H4 (cell line): ENCODE measurements around the gene RRP36. TPM values are rescaled to one million over a fixed set of nuclear protein-coding genes. Genes with fewer than 3 reads are reported as not detected.

Experiments used
- DNase-seq: peaks from one replicate; pipeline ENCODE4 v3.0.0-alpha.2; 2015; ENCODE audit warnings: low spot score
- total RNA-seq: library from RNA; depleted of rRNA; stranded (reverse); fragments of >200 nt; shearing (Covaris generic); gene quantifications from 2 replicates; pipeline ENCODE4 v1.2.3, GENCODE V29; 2014; rRNA removed

Gene RRP36
- total RNA-seq, 1 experiment from 2014 or later = 204 TPM

DNA sequence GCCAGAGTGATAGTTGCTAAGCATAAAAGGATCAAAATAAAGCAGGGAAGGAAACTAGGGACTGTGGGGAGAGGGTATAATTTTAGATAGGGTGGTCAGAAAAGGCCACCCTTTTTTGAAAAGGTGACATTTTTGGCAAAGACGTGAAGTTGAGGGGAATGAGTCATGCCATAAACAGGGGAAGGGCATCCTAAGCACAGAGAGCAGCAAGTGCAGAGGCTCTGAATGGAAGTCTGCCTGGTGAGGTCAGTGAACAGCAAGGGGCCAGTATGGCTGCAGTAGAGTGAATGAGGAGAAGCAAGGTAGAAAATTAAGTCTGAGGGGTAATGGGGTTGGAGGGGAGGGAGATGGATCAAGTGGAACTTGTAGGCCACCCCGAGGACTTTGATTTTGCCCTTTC is 40.4 kb downstream of the RRP36 start:
- no peak for DNase-seq

DNA sequence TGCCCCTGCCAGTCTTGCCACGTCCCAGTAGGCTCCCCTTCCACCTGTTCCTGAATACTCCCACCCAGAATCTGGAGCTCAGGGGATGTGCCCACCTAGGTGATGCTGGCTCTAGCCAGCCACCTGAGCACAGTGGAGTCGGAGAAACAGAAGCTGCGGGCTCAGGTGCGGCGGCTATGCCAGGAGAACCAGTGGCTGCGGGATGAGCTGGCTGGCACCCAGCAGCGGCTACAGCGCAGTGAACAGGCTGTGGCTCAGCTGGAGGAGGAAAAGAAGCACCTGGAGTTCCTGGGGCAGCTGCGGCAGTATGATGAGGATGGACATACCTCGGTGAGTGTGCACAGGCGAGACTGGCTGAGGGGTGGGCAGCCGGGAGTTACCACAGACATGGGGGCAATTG is 41.4 kb downstream of the RRP36 start:
- DNase-seq = no peak

DNA sequence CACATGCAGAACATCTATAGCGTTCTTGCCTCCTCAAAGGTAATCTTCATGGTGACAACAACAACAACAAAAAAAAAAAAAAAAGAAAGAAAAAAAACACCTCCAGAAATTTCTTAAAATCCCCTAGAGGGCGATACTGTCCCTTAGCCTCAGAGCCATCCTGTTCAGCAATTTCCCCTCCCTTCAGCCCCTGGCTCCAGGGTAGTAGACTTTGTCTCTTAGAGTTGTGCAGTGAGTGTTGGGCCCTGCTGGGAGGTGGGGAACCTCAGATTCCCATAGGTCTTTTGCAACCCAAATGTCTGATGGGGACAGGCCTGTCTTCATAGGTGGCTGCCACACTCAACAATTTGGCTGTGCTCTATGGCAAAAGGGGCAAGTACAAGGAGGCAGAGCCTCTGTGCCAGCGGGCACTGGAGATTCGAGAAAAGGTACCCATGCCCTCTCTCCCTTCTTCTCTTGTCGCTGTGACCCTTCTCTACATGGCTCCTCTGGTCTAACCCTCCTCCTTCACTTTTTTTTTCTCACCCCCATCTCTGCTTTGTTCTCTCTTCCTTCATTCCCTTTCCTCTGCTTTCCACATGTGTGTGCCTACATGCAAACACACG is 48.7 kb downstream of the RRP36 start:
- peak; percentile 63 for DNase-seq

- DNase-seq = no peak
These were observed 53.6 kb downstream of the RRP36 start for GRCh38 chr6:43074847-43075669.

- DNase-seq = peak; percentile 47
These were observed 54.4 kb downstream of the RRP36 start, which contains the start of gene PTK7 for GRCh38 chr6:43075670-43076463. TSS of gene PTK7 (plus strand) at chr6:43076314. CDS start at chr6:43076489, 175 bp downstream.

GRCh38 chr6:43076464-43077332 is 55.3 kb downstream of the RRP36 start:
- peak; percentile 52 for DNase-seq

GRCh38 chr6:43077333-43077809 is 55.9 kb downstream of the RRP36 start:
- DNase-seq = no peak

- no peak for DNase-seq
These were observed 56.6 kb downstream of the RRP36 start for GRCh38 chr6:43077981-43078511.

DNA sequence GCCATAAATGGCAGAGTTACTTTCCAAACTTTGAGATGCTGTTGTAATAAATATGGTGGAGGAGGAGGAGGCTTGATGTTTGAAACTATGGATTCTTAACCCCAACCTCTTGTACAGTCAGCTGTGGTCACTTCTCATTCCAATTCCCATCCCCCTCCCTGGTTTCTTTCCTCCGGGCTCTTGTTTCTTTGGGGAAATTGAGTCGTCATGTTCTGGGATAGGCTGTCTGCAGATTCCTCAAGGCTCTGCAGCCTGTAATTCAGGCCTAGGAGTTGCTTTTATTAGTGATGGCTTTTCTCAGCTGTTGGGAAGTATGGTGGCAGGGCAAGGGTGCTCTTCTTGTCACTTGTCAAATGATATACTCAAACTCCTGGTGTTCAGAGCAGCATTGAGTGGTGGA is 57.3 kb downstream of the RRP36 start:
- no peak for DNase-seq

Other genes with a start within 250 kb of the RRP36 start
- 2.3 and 3.4 TPM in 2 replicates for gene BICRAL, start 239.6 kb upstream of the RRP36 start, total RNA-seq
- gene RPL7L1, start 142.0 kb upstream of the RRP36 start, total RNA-seq = 188 and 203 TPM in 2 replicates
- not detected in 2 replicates for gene PTCRA, start 105.6 kb upstream of the RRP36 start, total RNA-seq
- 34.0 and 50.6 TPM in 2 replicates for gene CNPY3, start 92.1 kb upstream of the RRP36 start, total RNA-seq
- not detected in 2 replicates for gene GNMT, start 60.9 kb upstream of the RRP36 start, total RNA-seq
- 39.2 and 45.8 TPM in 2 replicates for gene PEX6, start 42.4 kb upstream of the RRP36 start, total RNA-seq
- 61.1 and 70.8 TPM in 2 replicates for gene PPP2R5D, start 37.1 kb upstream of the RRP36 start, total RNA-seq
- 154 and 171 TPM in 2 replicates for gene MEA1, start 7.7 kb upstream of the RRP36 start, total RNA-seq
- 77.4 and 95.0 TPM in 2 replicates for gene KLHDC3, start 7.4 kb upstream of the RRP36 start, total RNA-seq
- 12.8 and 13.2 TPM in 2 replicates for gene CUL7, start 32.2 kb downstream of the RRP36 start, total RNA-seq
- 53.7 and 63.2 TPM in 2 replicates for gene MRPL2, start 37.8 kb downstream of the RRP36 start, total RNA-seq
- gene KLC4, start 38.0 kb downstream of the RRP36 start, total RNA-seq = 11.6 and 21.7 TPM in 2 replicates
- 46.0 and 57.7 TPM in 2 replicates for gene PTK7, start 54.7 kb downstream of the RRP36 start, total RNA-seq
- gene SRF, start 149.6 kb downstream of the RRP36 start, total RNA-seq = 11.0 and 12.8 TPM in 2 replicates
- gene CUL9, start 160.6 kb downstream of the RRP36 start, total RNA-seq = 18.2 and 18.5 TPM in 2 replicates
- 110 and 147 TPM in 2 replicates for gene DNPH1, start 207.9 kb downstream of the RRP36 start, total RNA-seq
- gene TTBK1, start 221.9 kb downstream of the RRP36 start, total RNA-seq = not detected in 2 replicates